Thyroid gland (tissue), 4 donors: Measurements from ENCODE around the gene DIS3L2. TPM values are rescaled to one million over a fixed set of nuclear protein-coding genes. Genes with fewer than 3 reads are reported as not detected.

Source experiments
- DNase-seq, 2 donors: peaks; one replicate each; pipeline ENCODE4 v3.0.0-alpha.2; 2019
- H3K27ac ChIP-seq, 3 donors: fragments of 200-600 bp; sonication (generic); 1 replicate in 2 of 3; 2 replicates in 1 of 3; pipeline ENCODE4 v1.5.1; 2016 to 2019; ENCODE audit warnings: mild to moderate bottlenecking in 1 of 3, moderate library complexity in 1 of 3
- H3K27me3 ChIP-seq: fragments of 200-600 bp; sonication (generic); one replicate; pipeline ENCODE4 v1.5.1; 2019
- H3K36me3 ChIP-seq, 2 donors: fragments of 200-600 bp; sonication (generic); one replicate each; pipeline ENCODE4 v1.5.1; 2016 to 2019
- H3K4me1 ChIP-seq, 2 donors: fragments of 200-600 bp; sonication (generic); one replicate each; pipeline ENCODE4 v1.5.1; 2017 to 2019
- H3K4me3 ChIP-seq, 3 donors: fragments of 200-600 bp; sonication (generic); replicated peaks in 1 of 3; 1 replicate in 2 of 3; 2 replicates in 1 of 3; pipeline ENCODE4 v1.5.1; 2016; ENCODE audit warnings: mild to moderate bottlenecking in 1 of 3
- H3K9me3 ChIP-seq: fragments of 200-600 bp; sonication (generic); one replicate; pipeline ENCODE4 v1.5.1; 2017
- CTCF ChIP-seq, 6 experiments: fragments of 200-600 bp in 3 of 6; fragments of 450-650 bp in 3 of 6; sonication (generic) in 3 of 6; IDR thresholded peaks; one replicate each; pipeline ENCODE4 v1.5.1; 2016 to 2019; ENCODE audit warnings: antibody characterized with exemption in 6 of 6, mild to moderate bottlenecking in 2 of 6, inconsistent platforms in 1 of 6, moderate library complexity in 1 of 6
- POLR2A ChIP-seq, 2 donors: fragments of 450-650 bp; IDR thresholded peaks; one replicate each; pipeline ENCODE4 v1.6.1; 2017; ENCODE audit warnings: antibody characterized with exemption in 2 of 2, mild to moderate bottlenecking in 2 of 2, moderate library complexity in 1 of 2
- WGBS, 2 donors: methylation state at CpG; one replicate each; pipeline ENCODE4 v1.1.5; 2017; 5-methylcytosine and 5-hydroxymethylcytosine counted together
- intact Hi-C: fragments of 100-400 bp; cut with DNase I; formaldehyde crosslinking; loops from one replicate; pipeline ENCODE4 v1.15.1; 2023
- total RNA-seq, 4 donors: library from RNA; depleted of rRNA; stranded (reverse); fragments of >200 nt; gene quantifications; one replicate each; pipeline ENCODE4 v1.2.3, GENCODE V29; 2016

DIS3L2 gene
- total RNA-seq, 4 donors from 2014 or later = 42.2 to 68.7 (median 50.3) TPM

- no peak for TF ChIP-seq CTCF (IDR thresholded peaks at IDR 0.05)
- intact Hi-C loops = no loop called here
- H3K4me1 ChIP-seq = peaks cover 28 to 34% of the 10 kb centered on the region in 2 donors
- H3K4me3 ChIP-seq = no peak overlapping the region
- no peaks in the 10 kb centered on the region for H3K36me3 ChIP-seq
- H3K27me3 ChIP-seq = no peaks in the 10 kb centered on the region
- 97 to 98% methylated on average over 6 of the region's 6 CpGs for WGBS, 2 donors
- no peak for DNase-seq
- no peaks in the 10 kb centered on the region for H3K9me3 ChIP-seq
- H3K27ac ChIP-seq = peak overlapping the region in 1 of 3 donors; percentile 30
Observed at GRCh38 chr2:232210306-232210705, 248.8 kb downstream of the DIS3L2 start.

DNA sequence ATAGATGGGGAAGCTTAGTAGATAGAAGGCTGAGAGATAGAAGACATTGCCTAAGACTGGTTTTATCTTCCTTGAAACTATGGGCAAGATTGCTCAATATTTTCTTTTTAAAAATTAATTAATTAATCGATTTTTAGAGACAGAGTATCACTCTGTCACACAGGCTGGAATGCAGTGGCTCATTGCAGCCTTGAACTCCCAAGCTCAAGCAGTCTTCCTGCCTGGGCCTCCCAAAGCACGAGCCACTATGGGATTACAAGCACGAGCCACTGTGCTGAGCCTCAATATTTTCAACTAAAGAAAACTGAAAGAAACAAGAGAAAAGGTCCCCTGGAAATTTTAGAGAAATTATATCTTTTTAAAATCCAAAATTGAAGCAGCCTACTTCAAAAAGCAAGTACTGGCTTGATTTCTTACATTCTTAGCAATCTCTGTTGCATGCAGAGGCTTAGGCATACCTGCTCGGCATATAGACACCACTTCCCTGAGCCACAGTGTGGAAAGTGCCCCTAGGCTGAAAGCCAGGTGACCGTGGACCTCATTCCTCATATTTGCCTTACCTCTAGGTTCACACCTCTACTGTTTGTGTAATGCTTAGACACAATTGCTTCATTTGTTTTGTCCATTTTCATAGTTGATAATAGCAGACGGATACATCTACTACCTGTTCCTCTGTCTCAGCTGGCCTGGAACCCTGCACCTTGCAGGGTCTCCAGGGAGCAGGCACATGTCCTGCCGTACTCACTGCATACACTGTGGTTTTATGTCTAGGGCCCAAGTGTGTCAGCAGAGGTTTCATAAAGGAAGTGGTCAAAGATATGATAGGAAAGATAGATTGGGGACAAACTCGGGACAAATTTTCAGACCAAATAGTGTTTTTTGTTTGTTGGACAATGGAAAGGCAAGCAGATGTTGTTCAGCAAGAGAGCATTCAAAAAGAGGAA, 250.5 kb downstream of the DIS3L2 start:
- no peaks in the 10 kb centered on the region for H3K36me3 ChIP-seq
- H3K9me3 ChIP-seq = no peaks in the 10 kb centered on the region
- intact Hi-C loops = no loop called here
- 76 to 77% methylated on average over 8 of the region's 8 CpGs for WGBS, 2 donors
- no peaks in the 10 kb centered on the region for H3K27me3 ChIP-seq
- peak overlapping the region; percentile 24 to 33 (median 30) for H3K27ac ChIP-seq
- H3K4me3 ChIP-seq = no peak overlapping the region
- TF ChIP-seq POLR2A (IDR thresholded peaks at IDR 0.05) = no peak
- no peak for TF ChIP-seq CTCF (IDR thresholded peaks at IDR 0.05)
- peaks cover 23 to 31% of the 10 kb centered on the region in 2 donors for H3K4me1 ChIP-seq
- DNase-seq = peak; percentile 32 to 70

DNA sequence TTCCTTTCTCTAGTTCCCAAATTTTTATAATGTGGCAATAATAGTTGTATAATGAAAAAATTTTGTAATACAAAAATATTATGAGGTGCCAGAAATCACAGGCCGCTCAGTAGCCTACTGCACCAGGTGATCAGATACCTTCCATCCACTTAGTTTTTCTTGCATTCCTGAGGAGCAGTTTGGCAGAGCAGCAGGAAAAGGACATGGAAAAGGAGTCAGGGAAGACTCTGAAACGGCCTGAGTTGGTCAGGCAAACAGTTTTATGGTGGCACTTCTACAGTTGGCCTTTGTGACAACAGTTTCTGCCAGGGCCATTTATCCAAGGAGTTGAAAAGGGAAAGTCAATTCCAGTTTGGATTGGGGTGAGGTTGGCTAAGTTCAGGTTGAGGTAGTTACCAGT, 251.7 kb downstream of the DIS3L2 start:
- Histone ChIP-seq H3K9me3 (no peaks in the 10 kb centered on the region), H3K27ac (peak overlapping the region in 1 of 3 donors; percentile 30), H3K4me1 (peaks cover 15 to 26% of the 10 kb centered on the region in 2 donors), H3K36me3 (no peaks in the 10 kb centered on the region), H3K4me3 (no peak overlapping the region), H3K27me3 (no peaks in the 10 kb centered on the region)
- no peak for TF ChIP-seq CTCF (IDR thresholded peaks at IDR 0.05)
- no peak for TF ChIP-seq POLR2A (IDR thresholded peaks at IDR 0.05)
- DNase-seq = peak; percentile 26 to 60
- 39 to 47% methylated on average over 2 of the region's 2 CpGs for WGBS, 2 donors
- intact Hi-C loops = no loop called here

DNA sequence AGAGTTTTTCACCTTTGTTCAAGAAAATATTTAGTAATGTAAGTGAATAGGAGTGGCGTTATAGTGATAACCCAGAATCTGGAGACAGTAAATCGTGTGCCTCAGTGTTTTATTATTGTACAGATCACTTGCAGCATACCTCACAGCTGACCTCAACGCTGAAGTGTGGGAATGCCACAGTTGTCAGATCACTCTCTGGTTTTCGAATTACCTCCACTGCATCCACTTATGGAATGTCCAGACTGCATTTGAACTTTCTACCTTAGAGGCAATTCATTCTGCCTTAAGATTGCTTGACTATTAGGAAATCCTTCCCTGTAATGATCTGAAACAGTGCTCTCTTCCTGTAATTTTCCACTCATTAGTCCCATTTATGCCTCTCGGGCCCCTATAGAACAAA, 252.5 kb downstream of the DIS3L2 start:
- Histone ChIP-seq H3K4me1 (peaks cover 13 to 26% of the 10 kb centered on the region in 2 donors), H3K27ac (no peak overlapping the region), H3K27me3 (no peaks in the 10 kb centered on the region), H3K4me3 (no peak overlapping the region), H3K9me3 (no peaks in the 10 kb centered on the region), H3K36me3 (no peaks in the 10 kb centered on the region)
- 94% methylated on average over 5 of the region's 5 CpGs for WGBS, 2 donors
- intact Hi-C loops = no loop called here
- no peak for DNase-seq
- no peak for TF ChIP-seq CTCF (IDR thresholded peaks at IDR 0.05)
- no peak for TF ChIP-seq POLR2A (IDR thresholded peaks at IDR 0.05)

DNA sequence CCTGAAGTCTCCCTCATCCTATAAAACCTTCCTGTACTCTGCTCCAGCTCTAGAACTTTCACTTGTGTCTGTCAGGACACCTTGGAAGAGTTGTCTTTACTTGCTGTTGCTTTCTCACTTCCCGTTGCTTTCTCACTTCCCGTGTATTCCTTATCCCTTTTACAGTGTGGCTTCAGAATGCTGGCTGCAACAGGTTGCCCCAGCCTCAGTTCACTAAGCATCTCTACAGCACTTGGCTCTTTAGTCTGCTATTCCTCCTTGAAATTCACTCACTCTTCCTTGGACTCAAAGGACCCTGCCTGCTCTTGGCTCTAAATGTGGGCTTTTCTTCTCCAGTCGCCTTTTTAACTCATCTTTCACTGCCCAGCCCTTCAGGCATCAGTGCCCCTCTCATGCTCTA, 254.5 kb downstream of the DIS3L2 start:
- H3K9me3 ChIP-seq = no peaks in the 10 kb centered on the region
- TF ChIP-seq POLR2A (IDR thresholded peaks at IDR 0.05) (no peak), CTCF (IDR thresholded peaks at IDR 0.05) (no peak)
- H3K27me3 ChIP-seq = no peaks in the 10 kb centered on the region
- H3K27ac ChIP-seq = no peak overlapping the region
- no peak for DNase-seq
- 85 to 87% methylated on average over 3 of the region's 3 CpGs for WGBS, 2 donors
- H3K36me3 ChIP-seq = no peaks in the 10 kb centered on the region
- intact Hi-C loops = no loop called here
- H3K4me1 ChIP-seq = peaks cover 13 to 26% of the 10 kb centered on the region in 2 donors
- no peak overlapping the region for H3K4me3 ChIP-seq
